K562 (cell line): ENCODE results near the gene CSF1. TPM values are rescaled to one million over a fixed set of nuclear protein-coding genes. Genes with fewer than 3 reads are reported as not detected.
A peak's percentile ranks its signal among the peaks of the same experiment; 100 is the strongest.

Experiments
- ATAC-seq: fragments of 200-7000 bp; cut with Tn5 transposase; 3 replicates; pipeline ENCODE4 v1.9.1; 2020; ENCODE audit warnings: moderate library complexity
- BruUV-seq: library from RNA; stranded (reverse); fragments of 400-500 nt; replicated peaks from 2 replicates; lab custom pipeline; 2021; lab: Mats Ljungman, UMichigan
- CTCF ChIA-PET: fragments of 300-600 bp; formaldehyde crosslinking; extraction: SDS; loops from one replicate; lab custom pipeline; 2021; ENCODE audit warnings: low intra/inter-chr PET ratio; lab: Yijun Ruan, JAX
- POLR2A ChIA-PET: fragments of 300-600, 350-650 bp; sonication (Branson Sonifier 250); formaldehyde crosslinking; extraction: SDS; loops from one replicate; lab custom pipeline; 2021; ENCODE audit warnings: antibody characterized with exemption, inconsistent platforms; lab: Yijun Ruan, JAX
- DNase-seq, 4 experiments: peaks; one replicate each; pipeline versions ENCODE4 v3.0.0 to v3.0.0-alpha.2; 2011 to 2018; ENCODE audit warnings: low spot score in 3 of 4, mixed read lengths in 3 of 4; ENCODE audit errors: extremely low read depth in 1 of 4
- FAIRE-seq: peaks from 2 replicates; lab custom pipeline; 2011; peaks lifted over from hg19 to GRCh38; lab: Jason Lieb, UNC
- H2AFZ ChIP-seq: 2 replicates; pipeline ENCODE4 v1.6.0; 2011; ENCODE audit warnings: low read depth, low read length, control low read depth, inconsistent platforms
- H3K27ac ChIP-seq: fragments of 200-600 bp; 3 replicates; pipeline ENCODE4 v1.8.0; 2011; ENCODE audit warnings: low read depth, mild to moderate bottlenecking, control low read depth, inconsistent platforms, low read length, moderate library complexity, mixed read lengths; ENCODE audit errors: extremely low read depth
- H3K27me3 ChIP-seq, 2 experiments: fragments of 300-600 bp in 1 of 2; 2 replicates in 1 of 2; 3 replicates in 1 of 2; pipeline versions ENCODE4 v1.6.0 to v1.8.0; 2011; ENCODE audit warnings: inconsistent platforms in 2 of 2, low read length in 2 of 2, mild to moderate bottlenecking in 1 of 2, mixed read lengths in 1 of 2, moderate library complexity in 1 of 2; ENCODE audit not compliant: control insufficient read depth in 2 of 2, insufficient read depth in 2 of 2
- H3K36me3 ChIP-seq: fragments of 300-600 bp; 3 replicates; pipeline ENCODE4 v1.8.0; 2011; ENCODE audit warnings: mild to moderate bottlenecking, low read length, inconsistent platforms; ENCODE audit not compliant: control insufficient read depth, insufficient read depth
- H3K4me1 ChIP-seq, 2 experiments: fragments of 200-600 bp in 1 of 2; replicated peaks in 1 of 2; 2 replicates in 1 of 2; 3 replicates in 1 of 2; pipeline versions ENCODE4 v1.5.1 to v1.8.0; 2011; ENCODE audit warnings: inconsistent platforms in 2 of 2, low read length in 2 of 2, mild to moderate bottlenecking in 1 of 2, mixed read lengths in 1 of 2, moderate library complexity in 1 of 2; ENCODE audit not compliant: control insufficient read depth in 2 of 2, insufficient read depth in 2 of 2
- H3K4me2 ChIP-seq: 2 replicates; pipeline ENCODE4 v1.6.1; 2011; ENCODE audit warnings: low read length, control low read depth, inconsistent platforms, mixed read lengths; ENCODE audit not compliant: insufficient read depth
- H3K4me3 ChIP-seq: fragments of 200-600 bp; sonication (generic), shearing (Covaris generic); 2 replicates; pipeline ENCODE4 v1.5.1; 2016; ENCODE audit warnings: control low read depth, inconsistent platforms
- H3K79me2 ChIP-seq: fragments of 200-600 bp; 3 replicates; pipeline ENCODE4 v1.8.0; 2011; ENCODE audit warnings: low read length, inconsistent platforms; ENCODE audit not compliant: control insufficient read depth, insufficient read depth
- H3K9ac ChIP-seq, 2 experiments: 2 replicates each; pipeline versions ENCODE4 v1.6.0 to v1.6.1; 2011; ENCODE audit warnings: low read depth in 2 of 2, low read length in 2 of 2, control low read depth in 1 of 2, inconsistent platforms in 1 of 2, mild to moderate bottlenecking in 1 of 2, mixed read lengths in 1 of 2; ENCODE audit not compliant: insufficient read depth in 1 of 2
- H3K9me1 ChIP-seq: one replicate; pipeline ENCODE4 v1.6.0; 2011; ENCODE audit warnings: inconsistent platforms, mild to moderate bottlenecking, low read length, moderate library complexity; ENCODE audit not compliant: control insufficient read depth, insufficient read depth
- H3K9me3 ChIP-seq: replicated peaks from 2 replicates; pipeline ENCODE4 v1.5.1; 2011; ENCODE audit warnings: low read depth, low read length, inconsistent platforms; ENCODE audit not compliant: control insufficient read depth, insufficient read depth
- H4K20me1 ChIP-seq: replicated peaks from 2 replicates; pipeline ENCODE4 v1.6.1; 2011; ENCODE audit warnings: low read length, inconsistent platforms, mixed read lengths; ENCODE audit not compliant: control insufficient read depth, insufficient read depth
- CAMTA2 ChIP-seq: fragments of 250-450 bp; sonication (Bioruptor Pico); conservative IDR thresholded peaks from 2 replicates; pipeline ENCODE4 v1.5.1; 2022
- ILF3 ChIP-seq: fragments of 450-650 bp; IDR thresholded peaks from 2 replicates; pipeline ENCODE4 v1.6.1; 2018; ENCODE audit warnings: antibody characterized with exemption, mild to moderate bottlenecking, moderate library complexity, borderline replicate concordance
- MYC ChIP-seq, 2 experiments: fragments of 250-450 bp in 1 of 2; sonication (Bioruptor Pico) in 1 of 2; IDR thresholded peaks; 2 replicates each; pipeline versions ENCODE4 v1.5.1 to v1.6.1; 2012 to 2021; ENCODE audit warnings: low read depth in 2 of 2, borderline replicate concordance in 1 of 2, improper control_type of control experiment in 1 of 2, low read length in 1 of 2, mild to moderate bottlenecking in 1 of 2, moderate library complexity in 1 of 2
- PTBP1 ChIP-seq: fragments of 200-400 bp; formaldehyde crosslinking; IDR thresholded peaks from 2 replicates; pipeline ENCODE4 v1.6.1; 2017; ENCODE audit warnings: low read depth, low read length
- ZNF165 ChIP-seq: fragments of 250-450 bp; sonication (Bioruptor Pico); IDR thresholded peaks from 2 replicates; pipeline ENCODE4 v1.4.0; 2020; ENCODE audit warnings: borderline replicate concordance
- whole genome bisulfite sequencing: fragments of 100-300 bp; shearing (Covaris generic); methylation state at CpG from one replicate; pipeline ENCODE4 v1.1.6; 2016; ENCODE audit warnings: low coverage, mixed read lengths; ENCODE audit not compliant: insufficient coverage; ENCODE audit errors: missing lambda C conversion rate; 5-methylcytosine and 5-hydroxymethylcytosine counted together
- in situ Hi-C: fragments of 300-500 bp; cut with MboI; formaldehyde crosslinking; loops from 4 replicates; pipeline ENCODE4 v1.15.0; 2018; ENCODE audit warnings: inconsistent platforms, mixed read lengths
- intact Hi-C: fragments of 100-400 bp; cut with micrococcal nuclease; formaldehyde crosslinking; loops from 2 replicates; pipeline ENCODE4 v1.14.2; 2022
- polyA plus RNA-seq, 8 experiments: library from polyadenylated mRNA; depleted of rRNA in 4 of 8; stranded (reverse) in 5 of 8; unstranded in 3 of 8; fragments of >200 nt; fragmentation: Nextera tagmentation in 2 of 8; fragmentation: Illumina TruSeq in 1 of 8; extraction: Ambion mirVana in 2 of 8; extraction: Trizol in 1 of 8; gene quantifications; 2 replicates each; pipeline versions ENCODE4 v1.2.1 to v1.2.3, GENCODE V29; 2011 to 2014; ENCODE audit warnings: inconsistent platforms in 1 of 8, missing spikeins in 1 of 8
- total RNA-seq, 7 experiments: library from RNA; depleted of rRNA in 6 of 7; stranded (reverse); fragments of >200 nt in 6 of 7; fragmentation: Illumina TruSeq in 2 of 7; extraction: Trizol in 2 of 7; gene quantifications; 2 replicates each; pipeline versions ENCODE4 v1.2.1 to v1.2.3, GENCODE V29; 2011 to 2021; ENCODE audit warnings: low replicate concordance in 1 of 7

CSF1 gene
- total and polyA plus RNA-seq, 9 of the 15 experiments (the other 6 are each of a cell fraction or from before 2014, with no cell fraction given): 0.18 to 11.8 (median 2.8) TPM

DNA sequence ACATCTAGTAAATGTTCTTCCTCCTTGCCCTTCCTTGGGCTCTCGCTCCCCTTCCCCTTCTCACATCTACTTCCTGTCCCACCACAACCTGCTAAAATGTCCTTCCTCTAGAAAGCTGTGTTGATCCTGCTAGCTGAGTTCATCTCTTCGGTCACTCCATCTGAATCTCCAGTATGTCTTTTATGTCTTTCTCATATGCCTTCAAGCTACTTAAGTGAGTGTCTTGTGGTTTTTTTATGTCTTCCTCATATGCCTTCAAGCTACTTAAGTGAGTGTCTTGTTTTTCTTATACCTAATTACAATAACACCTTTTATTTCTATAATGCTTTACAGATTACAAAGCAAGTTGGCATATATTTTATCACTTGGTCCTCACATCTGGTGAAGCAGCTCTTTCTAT lies 33.9 kb downstream of the CSF1 start:
- Histone ChIP-seq H4K20me1 (no peaks in the 10 kb centered on the region), H3K79me2 (no peaks in the 10 kb centered on the region), H3K9me3 (peaks cover 4% of the 10 kb centered on the region), H3K27me3 (no peaks in the 10 kb centered on the region), H3K27ac (no peak overlapping the region), H3K9me1 (no peaks in the 10 kb centered on the region), H3K9ac (no peak overlapping the region), H3K4me2 (no peak overlapping the region), H2AFZ (peak overlapping the region; percentile 0; the same call in 1 of the 2 replicates), H3K4me1 (peaks cover 11% of the 10 kb centered on the region in 2 experiments), H3K36me3 (no peaks in the 10 kb centered on the region), H3K4me3 (no peak overlapping the region)
- ATAC-seq (no peak), FAIRE-seq (no peak), DNase-seq (no peak)
- CTCF ChIA-PET: no interaction called here
- WGBS: 77% methylated on average over 2 of the region's 2 CpGs
- intact Hi-C loops (no loop called here), in situ Hi-C loops (no loop called here)
- POLR2A ChIA-PET: interaction anchor here (0.6 to 2.3 kb wide), 8 partner anchors 10 to 335 kb away, joined by 3 to 8 read pairs (median 3); no protein-coding TSS in a partner anchor
- BruUV-seq: no TSS peak
- TF ChIP-seq CAMTA2 (CRISPR knock-in tag): no peak

DNA sequence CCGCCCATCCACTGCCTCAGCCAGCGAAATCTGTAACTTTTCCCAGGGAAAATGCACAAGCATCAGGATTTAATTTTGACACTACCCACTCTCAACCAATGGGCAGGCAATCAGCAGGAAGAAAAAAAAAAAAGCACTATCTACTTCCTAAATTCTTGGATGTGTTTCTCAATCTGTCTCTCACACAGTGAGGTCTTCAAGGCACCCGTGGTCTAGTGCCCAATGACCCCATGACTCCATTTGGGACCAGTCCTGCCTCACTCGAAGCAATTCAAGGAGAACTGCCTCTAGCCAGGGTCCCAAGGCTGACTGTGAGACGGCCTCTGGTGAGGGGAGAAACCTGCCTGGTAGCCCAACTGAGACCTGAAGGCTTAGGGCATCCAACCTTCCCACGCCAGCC lies 35.9 kb downstream of the CSF1 start:
- Histone ChIP-seq H3K9me3 (peaks cover 4% of the 10 kb centered on the region), H4K20me1 (no peaks in the 10 kb centered on the region), H2AFZ (peak overlapping the region; percentile 58), H3K27ac (no peak overlapping the region), H3K4me3 (no peak overlapping the region), H3K36me3 (no peaks in the 10 kb centered on the region), H3K4me2 (no peak overlapping the region), H3K79me2 (no peaks in the 10 kb centered on the region), H3K27me3 (no peaks in the 10 kb centered on the region), H3K4me1 (peaks cover 7 to 11% of the 10 kb centered on the region in 2 experiments), H3K9ac (no peak overlapping the region), H3K9me1 (no peaks in the 10 kb centered on the region)
- WGBS: 39% methylated on average over 6 of the region's 6 CpGs
- FAIRE-seq (no peak), DNase-seq (no peak), ATAC-seq (no peak)
- POLR2A ChIA-PET: no interaction called here
- BruUV-seq: no TSS peak
- TF ChIP-seq MYC (IDR thresholded peaks at IDR 0.05; ENCODE audit: low read depth, low read length): 0 out of 2 replicates have a peak, but pooled peaks have one; percentile 12
- no peak for TF ChIP-seq MYC (CRISPR knock-in tag; IDR thresholded peaks at IDR 0.05; ENCODE audit: borderline replicate concordance, low read depth)
- no peak for TF ChIP-seq ZNF165
- TF ChIP-seq PTBP1: no peak
- TF ChIP-seq ILF3: no peak
- no peak for TF ChIP-seq CAMTA2 (CRISPR knock-in tag)
- CTCF ChIA-PET: no interaction called here
- in situ Hi-C loops (no loop called here), intact Hi-C loops (no loop called here)
